Liver (tissue), 9 donors: ENCODE data around the gene HIPK2. TPM values are rescaled to one million over a fixed set of nuclear protein-coding genes. Genes with fewer than 3 reads are reported as not detected.

ENCODE experiments used
- DNase-seq: peaks from one replicate; pipeline ENCODE4 v3.0.0-alpha.2; 2017; ENCODE audit warnings: low spot score
- H3K27ac ChIP-seq, 2 donors: one replicate each; pipeline ENCODE4 v1.7.0; 2013; ENCODE audit warnings: inconsistent platforms in 2 of 2, low read length in 2 of 2, control low read depth in 1 of 2, low read depth in 1 of 2, mild to moderate bottlenecking in 1 of 2
- H3K27me3 ChIP-seq, 4 donors: one replicate each; pipeline versions ENCODE4 v1.6.1 to v1.7.0; 2013; ENCODE audit warnings: low read length in 3 of 4, inconsistent platforms in 1 of 4, mild to moderate bottlenecking in 1 of 4, moderate library complexity in 1 of 4; ENCODE audit not compliant: control insufficient read depth in 4 of 4, insufficient read depth in 4 of 4
- H3K36me3 ChIP-seq, 4 donors: one replicate each; pipeline versions ENCODE4 v1.6.1 to v1.7.0; 2013; ENCODE audit warnings: low read length in 3 of 4, mild to moderate bottlenecking in 3 of 4, low read depth in 1 of 4, moderate library complexity in 1 of 4; ENCODE audit not compliant: control insufficient read depth in 4 of 4, insufficient read depth in 3 of 4
- H3K4me1 ChIP-seq, 4 donors: one replicate each; pipeline versions ENCODE4 v1.6.1 to v1.7.0; 2013; ENCODE audit warnings: low read length in 3 of 4, mild to moderate bottlenecking in 3 of 4, moderate library complexity in 1 of 4; ENCODE audit not compliant: control insufficient read depth in 4 of 4, insufficient read depth in 4 of 4
- H3K4me3 ChIP-seq, 3 donors: one replicate each; pipeline versions ENCODE4 v1.6.1 to v1.7.0; 2013; ENCODE audit warnings: low read length in 3 of 3, control low read depth in 1 of 3, low read depth in 1 of 3, mild to moderate bottlenecking in 1 of 3
- H3K9ac ChIP-seq, 2 donors: one replicate each; pipeline ENCODE4 v1.7.0; 2013; ENCODE audit warnings: low read length in 2 of 2, mild to moderate bottlenecking in 2 of 2, moderate library complexity in 2 of 2, control low read depth in 1 of 2, low read depth in 1 of 2
- H3K9me3 ChIP-seq, 4 donors: one replicate each; pipeline versions ENCODE4 v1.6.1 to v1.7.0; 2013; ENCODE audit warnings: low read length in 3 of 4; ENCODE audit not compliant: control insufficient read depth in 4 of 4
- EGR1 ChIP-seq, 2 donors: IDR thresholded peaks; 2 replicates each; pipeline ENCODE4 v1.6.1; 2016 to 2018; ENCODE audit warnings: antibody characterized with exemption in 2 of 2, low read depth in 2 of 2
- FOXA1 ChIP-seq: IDR thresholded peaks from 2 replicates; pipeline ENCODE4 v1.6.1; 2016; ENCODE audit warnings: antibody characterized with exemption
- FOXA2 ChIP-seq: IDR thresholded peaks from 2 replicates; pipeline ENCODE4 v1.6.1; 2016; ENCODE audit warnings: antibody characterized with exemption
- GABPA ChIP-seq, 2 donors: IDR thresholded peaks in 1 of 2; conservative IDR thresholded peaks in 1 of 2; 2 replicates each; pipeline ENCODE4 v1.6.1; 2016; ENCODE audit warnings: antibody characterized with exemption in 2 of 2, mild to moderate bottlenecking in 1 of 2, moderate library complexity in 1 of 2
- HNF4A ChIP-seq, 2 donors: conservative IDR thresholded peaks; 2 replicates each; pipeline ENCODE4 v1.6.1; 2016; ENCODE audit warnings: antibody characterized with exemption in 2 of 2, mild to moderate bottlenecking in 2 of 2
- HNF4G ChIP-seq: IDR thresholded peaks from 2 replicates; pipeline ENCODE4 v1.6.1; 2016; ENCODE audit warnings: antibody characterized with exemption
- JUND ChIP-seq, 2 donors: IDR thresholded peaks; 2 replicates each; pipeline ENCODE4 v1.6.1; 2016; ENCODE audit warnings: antibody characterized with exemption in 2 of 2
- NR2F2 ChIP-seq: IDR thresholded peaks from 2 replicates; pipeline ENCODE4 v1.6.1; 2016; ENCODE audit warnings: antibody characterized with exemption
- RAD21 ChIP-seq, 2 donors: IDR thresholded peaks; 2 replicates each; pipeline ENCODE4 v1.6.1; 2016; ENCODE audit warnings: antibody characterized with exemption in 2 of 2, mild to moderate bottlenecking in 2 of 2
- RXRA ChIP-seq, 2 donors: IDR thresholded peaks; 2 replicates each; pipeline ENCODE4 v1.6.1; 2017 to 2018; ENCODE audit warnings: antibody characterized with exemption in 2 of 2, mild to moderate bottlenecking in 1 of 2
- SP1 ChIP-seq: IDR thresholded peaks from 2 replicates; pipeline ENCODE4 v1.6.1; 2018; ENCODE audit warnings: antibody characterized with exemption, mild to moderate bottlenecking
- TAF1 ChIP-seq: conservative IDR thresholded peaks from 2 replicates; pipeline ENCODE4 v1.6.1; 2016; ENCODE audit warnings: antibody characterized with exemption, mild to moderate bottlenecking
- YY1 ChIP-seq: IDR thresholded peaks from 2 replicates; pipeline ENCODE4 v1.6.1; 2016; ENCODE audit warnings: antibody characterized with exemption, mild to moderate bottlenecking
- WGBS: extraction: QIAGEN DNeasy Blood & Tissue Kit; methylation state at CpG from one replicate; pipeline ENCODE4 v1.1.7; 2013; 5-methylcytosine and 5-hydroxymethylcytosine counted together
- polyA plus RNA-seq, 2 donors: library from polyadenylated mRNA; stranded (reverse) in 1 of 2; unstranded in 1 of 2; fragments of 200-250 nt in 1 of 2; fragments of >200 nt in 1 of 2; fragmentation: Nextera tagmentation in 1 of 2; extraction: Ambion mirVana in 1 of 2; gene quantifications; one replicate each; pipeline versions ENCODE4 v1.2.1 to v1.2.3, GENCODE V29; 2013 to 2015
- total RNA-seq, 2 donors: library from RNA; depleted of rRNA; stranded (reverse); fragments of >200 nt; gene quantifications; one replicate each; pipeline ENCODE4 v1.2.3, GENCODE V29; 2014
- TF ChIP-seq, protein P1 (sequence below): fragments of 150-350 bp; IDR thresholded peaks from 2 replicates; pipeline ENCODE4 v1.5.1; 2017; ENCODE audit warnings: improper control_type of control experiment, low read depth, low read length; ENCODE audit not compliant: missing input control
- TF ChIP-seq, protein P2 (sequence below): IDR thresholded peaks from 2 replicates; pipeline ENCODE4 v1.6.1; 2016; ENCODE audit warnings: antibody characterized with exemption
- TF ChIP-seq, protein P3 (sequence below): IDR thresholded peaks from 2 replicates; pipeline ENCODE4 v1.6.1; 2016; ENCODE audit warnings: antibody characterized with exemption, mild to moderate bottlenecking
- TF ChIP-seq, protein P4 (sequence below): IDR thresholded peaks from 2 replicates; pipeline ENCODE4 v1.6.1; 2016; ENCODE audit warnings: antibody characterized with exemption
- TF ChIP-seq, protein P5 (sequence below): IDR thresholded peaks from 2 replicates; pipeline ENCODE4 v1.6.1; 2016; ENCODE audit warnings: antibody characterized with exemption
- donor health status: healthy.
- donor health status: healthy.
- donor health status: healthy.
- donor health status: healthy.
- donor health status: healthy.

HIPK2 gene
- total and polyA plus RNA-seq, 4 donors = 13.1 to 48.8 (median 16.6) TPM

DNA sequence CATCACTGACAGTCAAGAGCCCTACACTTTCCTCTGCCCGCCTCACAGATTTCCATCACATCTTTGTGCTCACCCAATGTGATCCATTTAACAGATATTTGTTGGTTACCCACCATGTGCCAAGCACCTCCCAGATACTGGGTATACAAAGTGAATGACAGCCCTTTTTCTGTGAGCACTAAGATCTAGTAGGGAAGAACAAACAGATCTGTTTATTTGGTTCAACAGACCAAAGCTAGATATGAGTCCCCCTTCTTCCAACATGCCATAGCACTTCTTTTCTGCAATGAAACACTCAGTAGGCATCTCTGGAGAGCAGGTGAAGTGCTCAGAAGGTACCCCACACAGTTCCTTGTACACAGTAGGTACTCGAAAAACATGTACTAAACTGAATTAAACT, 101.4 kb downstream of the HIPK2 start:
- no peaks in the 10 kb centered on the region for H3K36me3 ChIP-seq
- TF ChIP-seq TAF1 = no peak
- TF ChIP-seq YY1 = no peak
- no peak for TF ChIP-seq RXRA (IDR thresholded peaks at IDR 0.05)
- no peak for TF ChIP-seq SP1
- H3K27ac ChIP-seq = peak overlapping the region; percentile 61 to 75
- H3K27me3 ChIP-seq = no peaks in the 10 kb centered on the region
- peaks cover 22 to 63% (median 57%) of the 10 kb centered on the region in 4 donors for H3K4me1 ChIP-seq
- WGBS = 96% methylated on average over 2 of the region's 2 CpGs
- no peak overlapping the region for H3K9ac ChIP-seq
- DNase-seq = no peak
- H3K4me3 ChIP-seq = no peak overlapping the region
- H3K9me3 ChIP-seq = no peaks in the 10 kb centered on the region

DNA sequence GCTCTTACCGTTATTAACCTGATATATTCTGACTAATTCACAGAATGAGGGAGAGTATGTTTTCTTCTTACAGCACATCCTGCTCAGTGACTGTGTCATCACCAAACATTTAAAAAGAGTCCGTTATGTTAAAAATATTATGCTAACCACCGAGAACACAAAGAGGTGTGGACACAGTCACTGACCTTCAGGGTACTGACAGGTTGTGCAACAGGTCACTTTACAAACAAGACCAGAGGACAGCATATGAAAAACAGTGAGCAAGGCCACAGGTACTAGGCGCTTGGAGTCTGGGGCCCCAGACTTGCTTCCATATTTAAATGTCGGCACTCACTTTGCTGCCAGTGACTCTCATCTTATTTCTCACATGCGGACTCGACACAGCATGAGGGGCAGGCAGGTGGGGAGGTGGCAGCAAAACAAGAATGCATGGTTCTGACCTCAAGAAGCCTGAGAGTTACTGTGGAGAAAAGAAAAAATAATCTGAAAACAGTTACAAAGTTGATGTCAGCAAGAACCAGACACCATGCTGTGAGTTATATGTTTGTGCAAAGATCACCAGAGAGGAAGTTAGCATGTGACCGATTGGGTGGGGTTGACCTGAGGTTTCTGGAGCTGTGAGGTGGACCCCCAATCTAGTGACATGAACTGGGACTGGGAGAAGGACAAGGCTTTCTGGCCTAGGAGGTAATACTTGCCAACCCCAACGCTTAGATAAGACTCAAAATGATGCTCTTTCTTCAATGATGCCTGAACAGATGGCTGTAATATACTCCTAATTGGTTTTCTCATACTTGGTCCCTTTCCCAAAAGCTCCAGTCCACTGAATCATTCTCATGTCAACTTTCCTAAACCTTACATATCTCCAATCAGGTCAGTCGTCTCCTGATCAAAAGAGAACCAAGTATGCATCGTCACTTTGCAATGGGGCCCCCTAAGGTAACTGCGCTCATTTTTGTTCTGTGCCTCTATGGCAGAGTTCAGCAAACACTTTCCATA, 102.4 kb downstream of the HIPK2 start:
- Histone ChIP-seq H3K9ac (no peak overlapping the region), H3K27me3 (no peaks in the 10 kb centered on the region), H3K27ac (peak overlapping the region; percentile 61 to 75), H3K4me1 (peaks cover 17 to 54% (median 48%) of the 10 kb centered on the region in 4 donors), H3K4me3 (no peak overlapping the region), H3K36me3 (no peaks in the 10 kb centered on the region), H3K9me3 (no peaks in the 10 kb centered on the region)
- WGBS = 49% methylated on average over 12 of the region's 12 CpGs
- DNase-seq = no peak
- TF ChIP-seq TAF1 = no peak
- TF ChIP-seq, protein P1, sequence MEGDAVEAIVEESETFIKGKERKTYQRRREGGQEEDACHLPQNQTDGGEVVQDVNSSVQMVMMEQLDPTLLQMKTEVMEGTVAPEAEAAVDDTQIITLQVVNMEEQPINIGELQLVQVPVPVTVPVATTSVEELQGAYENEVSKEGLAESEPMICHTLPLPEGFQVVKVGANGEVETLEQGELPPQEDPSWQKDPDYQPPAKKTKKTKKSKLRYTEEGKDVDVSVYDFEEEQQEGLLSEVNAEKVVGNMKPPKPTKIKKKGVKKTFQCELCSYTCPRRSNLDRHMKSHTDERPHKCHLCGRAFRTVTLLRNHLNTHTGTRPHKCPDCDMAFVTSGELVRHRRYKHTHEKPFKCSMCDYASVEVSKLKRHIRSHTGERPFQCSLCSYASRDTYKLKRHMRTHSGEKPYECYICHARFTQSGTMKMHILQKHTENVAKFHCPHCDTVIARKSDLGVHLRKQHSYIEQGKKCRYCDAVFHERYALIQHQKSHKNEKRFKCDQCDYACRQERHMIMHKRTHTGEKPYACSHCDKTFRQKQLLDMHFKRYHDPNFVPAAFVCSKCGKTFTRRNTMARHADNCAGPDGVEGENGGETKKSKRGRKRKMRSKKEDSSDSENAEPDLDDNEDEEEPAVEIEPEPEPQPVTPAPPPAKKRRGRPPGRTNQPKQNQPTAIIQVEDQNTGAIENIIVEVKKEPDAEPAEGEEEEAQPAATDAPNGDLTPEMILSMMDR = no peak
- TF ChIP-seq, protein P2, sequence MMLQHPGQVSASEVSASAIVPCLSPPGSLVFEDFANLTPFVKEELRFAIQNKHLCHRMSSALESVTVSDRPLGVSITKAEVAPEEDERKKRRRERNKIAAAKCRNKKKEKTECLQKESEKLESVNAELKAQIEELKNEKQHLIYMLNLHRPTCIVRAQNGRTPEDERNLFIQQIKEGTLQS = no peak
- TF ChIP-seq EGR1 (IDR thresholded peaks at IDR 0.05; ENCODE audit: low read depth in 2 of 2) = no peak
- TF ChIP-seq HNF4A (conservative IDR thresholded peaks at IDR 0.05) = peak; percentile 84 to 85
- TF ChIP-seq, protein P3, sequence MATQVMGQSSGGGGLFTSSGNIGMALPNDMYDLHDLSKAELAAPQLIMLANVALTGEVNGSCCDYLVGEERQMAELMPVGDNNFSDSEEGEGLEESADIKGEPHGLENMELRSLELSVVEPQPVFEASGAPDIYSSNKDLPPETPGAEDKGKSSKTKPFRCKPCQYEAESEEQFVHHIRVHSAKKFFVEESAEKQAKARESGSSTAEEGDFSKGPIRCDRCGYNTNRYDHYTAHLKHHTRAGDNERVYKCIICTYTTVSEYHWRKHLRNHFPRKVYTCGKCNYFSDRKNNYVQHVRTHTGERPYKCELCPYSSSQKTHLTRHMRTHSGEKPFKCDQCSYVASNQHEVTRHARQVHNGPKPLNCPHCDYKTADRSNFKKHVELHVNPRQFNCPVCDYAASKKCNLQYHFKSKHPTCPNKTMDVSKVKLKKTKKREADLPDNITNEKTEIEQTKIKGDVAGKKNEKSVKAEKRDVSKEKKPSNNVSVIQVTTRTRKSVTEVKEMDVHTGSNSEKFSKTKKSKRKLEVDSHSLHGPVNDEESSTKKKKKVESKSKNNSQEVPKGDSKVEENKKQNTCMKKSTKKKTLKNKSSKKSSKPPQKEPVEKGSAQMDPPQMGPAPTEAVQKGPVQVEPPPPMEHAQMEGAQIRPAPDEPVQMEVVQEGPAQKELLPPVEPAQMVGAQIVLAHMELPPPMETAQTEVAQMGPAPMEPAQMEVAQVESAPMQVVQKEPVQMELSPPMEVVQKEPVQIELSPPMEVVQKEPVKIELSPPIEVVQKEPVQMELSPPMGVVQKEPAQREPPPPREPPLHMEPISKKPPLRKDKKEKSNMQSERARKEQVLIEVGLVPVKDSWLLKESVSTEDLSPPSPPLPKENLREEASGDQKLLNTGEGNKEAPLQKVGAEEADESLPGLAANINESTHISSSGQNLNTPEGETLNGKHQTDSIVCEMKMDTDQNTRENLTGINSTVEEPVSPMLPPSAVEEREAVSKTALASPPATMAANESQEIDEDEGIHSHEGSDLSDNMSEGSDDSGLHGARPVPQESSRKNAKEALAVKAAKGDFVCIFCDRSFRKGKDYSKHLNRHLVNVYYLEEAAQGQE = peak; percentile 46
- TF ChIP-seq GABPA (IDR thresholded peaks at IDR 0.05 in 1 of 2, conservative IDR thresholded peaks at IDR 0.05 in 1 of 2) = no peak
- TF ChIP-seq NR2F2 = peak; percentile 72
- no peak for TF ChIP-seq HNF4G
- TF ChIP-seq, protein P4, sequence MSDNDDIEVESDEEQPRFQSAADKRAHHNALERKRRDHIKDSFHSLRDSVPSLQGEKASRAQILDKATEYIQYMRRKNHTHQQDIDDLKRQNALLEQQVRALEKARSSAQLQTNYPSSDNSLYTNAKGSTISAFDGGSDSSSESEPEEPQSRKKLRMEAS = peak; percentile 63
- TF ChIP-seq JUND (IDR thresholded peaks at IDR 0.05) = peak in 1 of 2 donors; percentile 64
- peak; percentile 83 for TF ChIP-seq FOXA2
- TF ChIP-seq RAD21 (IDR thresholded peaks at IDR 0.05) = peak; percentile 2 to 56
- peak; percentile 72 for TF ChIP-seq SP1
- TF ChIP-seq YY1 = peak; percentile 69
- peak; percentile 97 to 99 for TF ChIP-seq RXRA (IDR thresholded peaks at IDR 0.05)
- TF ChIP-seq, protein P5, sequence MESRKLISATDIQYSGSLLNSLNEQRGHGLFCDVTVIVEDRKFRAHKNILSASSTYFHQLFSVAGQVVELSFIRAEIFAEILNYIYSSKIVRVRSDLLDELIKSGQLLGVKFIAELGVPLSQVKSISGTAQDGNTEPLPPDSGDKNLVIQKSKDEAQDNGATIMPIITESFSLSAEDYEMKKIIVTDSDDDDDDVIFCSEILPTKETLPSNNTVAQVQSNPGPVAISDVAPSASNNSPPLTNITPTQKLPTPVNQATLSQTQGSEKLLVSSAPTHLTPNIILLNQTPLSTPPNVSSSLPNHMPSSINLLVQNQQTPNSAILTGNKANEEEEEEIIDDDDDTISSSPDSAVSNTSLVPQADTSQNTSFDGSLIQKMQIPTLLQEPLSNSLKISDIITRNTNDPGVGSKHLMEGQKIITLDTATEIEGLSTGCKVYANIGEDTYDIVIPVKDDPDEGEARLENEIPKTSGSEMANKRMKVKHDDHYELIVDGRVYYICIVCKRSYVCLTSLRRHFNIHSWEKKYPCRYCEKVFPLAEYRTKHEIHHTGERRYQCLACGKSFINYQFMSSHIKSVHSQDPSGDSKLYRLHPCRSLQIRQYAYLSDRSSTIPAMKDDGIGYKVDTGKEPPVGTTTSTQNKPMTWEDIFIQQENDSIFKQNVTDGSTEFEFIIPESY = peak; percentile 10
- TF ChIP-seq FOXA1 = no peak
